Lower leg skin (tissue), 3 donors: ENCODE data around the gene GLCE.

Source experiments
- CTCF ChIP-seq, 3 donors: fragments of 450-650 bp; IDR thresholded peaks; one replicate each; pipeline ENCODE4 v1.5.1; 2016; ENCODE audit warnings: antibody characterized with exemption in 3 of 3, mild to moderate bottlenecking in 3 of 3, moderate library complexity in 2 of 3
- POLR2A ChIP-seq, 2 donors: fragments of 450-650 bp; IDR thresholded peaks; one replicate each; pipeline ENCODE4 v1.6.1; 2016 to 2017; ENCODE audit warnings: antibody characterized with exemption in 2 of 2, mild to moderate bottlenecking in 1 of 2, moderate library complexity in 1 of 2

GRCh38 chr15:69293741-69294615, 133.5 kb downstream of the GLCE start:
- TF ChIP-seq POLR2A (IDR thresholded peaks at IDR 0.05) (no peak), CTCF (IDR thresholded peaks at IDR 0.05) (no peak)
